ENCODE measurements around the gene OR52A5.

The OR52A5 gene

GRCh38 chr11:5115339-5115738 is 22.8 kb downstream of the OR52A5 start:
- DNase-seq (ENCODE audit: low spot score) = no peak

GRCh38 chr11:5107285-5107684 is 30.9 kb downstream of the OR52A5 start:
- DNase-seq (ENCODE audit: low spot score) = no peak

- no peak for DNase-seq (ENCODE audit: low spot score)
Measured at GRCh38 chr11:5103066-5103465, 35.1 kb downstream of the OR52A5 start.

GRCh38 chr11:5102246-5102645 is 35.9 kb downstream of the OR52A5 start:
- no peak for DNase-seq (ENCODE audit: low spot score)

GRCh38 chr11:5096011-5096410 is 42.1 kb downstream of the OR52A5 start:
- no peak for DNase-seq (ENCODE audit: low spot score)

- DNase-seq (ENCODE audit: low spot score) = no peak
Measured at GRCh38 chr11:5092821-5093585, 45.2 kb downstream of the OR52A5 start.

GRCh38 chr11:5090668-5091067 is 47.5 kb downstream of the OR52A5 start:
- no peak for DNase-seq (ENCODE audit: low spot score)

- DNase-seq (ENCODE audit: low spot score) = no peak
Measured at GRCh38 chr11:5088556-5088955, 49.6 kb downstream of the OR52A5 start.

- DNase-seq (ENCODE audit: low spot score) = no peak
Measured at GRCh38 chr11:5083602-5084001, 54.6 kb downstream of the OR52A5 start.

GRCh38 chr11:5081405-5081804 is 56.8 kb downstream of the OR52A5 start:
- no peak for DNase-seq (ENCODE audit: low spot score)
